Endothelial cell of umbilical vein (primary cell): ENCODE measurements around the gene SCAI. TPM values are rescaled to one million over a fixed set of nuclear protein-coding genes. Genes with fewer than 3 reads are reported as not detected.
"Not testable (repeated sequence)": the region's sequence is repeated elsewhere in the genome, so short reads cannot be mapped to it uniquely, and the experiment has no call there.

Experiments used
- BruUV-seq: library from RNA; stranded (reverse); fragments of 400-500 nt; replicated peaks from 2 replicates; lab custom pipeline; 2021; lab: Mats Ljungman, UMichigan
- CTCF ChIA-PET: fragments of 300-600, 350-600 bp; sonication (Branson Sonifier 250); formaldehyde crosslinking; loops from one replicate; lab custom pipeline; 2021; ENCODE audit warnings: antibody characterized with exemption, inconsistent platforms; lab: Charles Lee
- POLR2A ChIA-PET: fragments of 300-600, 350-600 bp; sonication (Branson Sonifier 250); formaldehyde crosslinking; loops from one replicate; lab custom pipeline; 2021; ENCODE audit warnings: antibody characterized with exemption, inconsistent platforms; lab: Charles Lee
- DNase-seq: peaks from one replicate; pipeline ENCODE4 v3.0.0-alpha.2; 2011; ENCODE audit warnings: low read depth, low spot score
- FAIRE-seq: peaks from 2 replicates; lab custom pipeline; 2011; peaks lifted over from hg19 to GRCh38; lab: Jason Lieb, UNC
- H2AFZ ChIP-seq: 2 replicates; pipeline ENCODE4 v1.6.0; 2012; ENCODE audit warnings: low read depth, low read length, control low read depth, inconsistent platforms
- H3K27ac ChIP-seq: 2 replicates; pipeline ENCODE4 v1.5.1; 2011; ENCODE audit warnings: low read depth, mild to moderate bottlenecking, control low read depth, low read length, moderate library complexity; ENCODE audit not compliant: insufficient read depth
- H3K27me3 ChIP-seq, 2 experiments: 2 replicates each; pipeline versions ENCODE4 v1.6.0 to v1.6.1; 2011; ENCODE audit warnings: low read length in 2 of 2, mixed read lengths in 1 of 2; ENCODE audit not compliant: control insufficient read depth in 2 of 2, insufficient read depth in 2 of 2
- H3K36me3 ChIP-seq, 2 experiments: 2 replicates in 1 of 2; 3 replicates in 1 of 2; pipeline ENCODE4 v1.5.1; 2011; ENCODE audit warnings: low read length in 2 of 2, mild to moderate bottlenecking in 1 of 2, moderate library complexity in 1 of 2; ENCODE audit not compliant: control insufficient read depth in 2 of 2, insufficient read depth in 2 of 2; ENCODE audit errors: extremely low read depth in 1 of 2
- H3K4me1 ChIP-seq: 3 replicates; pipeline ENCODE4 v1.5.1; 2011; ENCODE audit warnings: mild to moderate bottlenecking, low read length; ENCODE audit not compliant: control insufficient read depth, insufficient read depth; ENCODE audit errors: extremely low read depth
- H3K4me2 ChIP-seq: 2 replicates; pipeline ENCODE4 v1.6.1; 2011; ENCODE audit warnings: low read length, control low read depth, mixed read lengths; ENCODE audit not compliant: insufficient read depth
- H3K4me3 ChIP-seq, 3 experiments: fragments of 200-600 bp in 1 of 3; sonication (generic), shearing (Covaris generic) in 1 of 3; replicated peaks in 1 of 3; 2 replicates each; pipeline ENCODE4 v1.5.1; 2011 to 2016; ENCODE audit warnings: control low read depth in 3 of 3, low read length in 3 of 3, mild to moderate bottlenecking in 2 of 3, inconsistent platforms in 1 of 3, low read depth in 1 of 3, moderate library complexity in 1 of 3; ENCODE audit not compliant: insufficient read depth in 1 of 3
- H3K79me2 ChIP-seq: 2 replicates; pipeline ENCODE4 v1.6.0; 2012; ENCODE audit warnings: low read length, inconsistent platforms; ENCODE audit not compliant: control insufficient read depth, insufficient read depth
- H3K9ac ChIP-seq: replicated peaks from 2 replicates; pipeline ENCODE3; 2011; ENCODE audit warnings: low read length, control low read depth; ENCODE audit not compliant: insufficient read depth; ENCODE audit errors: extremely low read depth
- H3K9me1 ChIP-seq: replicated peaks from 3 replicates; pipeline ENCODE4 v1.6.0; 2011; ENCODE audit warnings: mild to moderate bottlenecking, low read length; ENCODE audit not compliant: control insufficient read depth, insufficient read depth; ENCODE audit errors: extremely low read depth
- H3K9me3 ChIP-seq: replicated peaks from 2 replicates; pipeline ENCODE4 v1.5.1; 2012; ENCODE audit warnings: low read length, inconsistent platforms; ENCODE audit not compliant: control insufficient read depth, insufficient read depth
- H4K20me1 ChIP-seq: replicated peaks from 2 replicates; pipeline ENCODE3; 2011; ENCODE audit warnings: mild to moderate bottlenecking, low read length; ENCODE audit not compliant: control insufficient read depth, insufficient read depth; ENCODE audit errors: extremely low read depth
- CTCF ChIP-seq, 2 donors: IDR thresholded peaks; 1 replicate in 1 of 2; 2 replicates in 1 of 2; pipeline ENCODE4 v1.5.1; 2011; ENCODE audit warnings: low read length in 2 of 2, mild to moderate bottlenecking in 2 of 2, moderate library complexity in 2 of 2, control low read depth in 1 of 2, inconsistent platforms in 1 of 2, low read depth in 1 of 2; ENCODE audit not compliant: insufficient read depth in 1 of 2; ENCODE audit errors: extremely low read depth in 1 of 2
- EZH2 ChIP-seq: IDR thresholded peaks from 2 replicates; pipeline ENCODE4 v1.6.1; 2012; ENCODE audit warnings: borderline replicate concordance, low read depth, mild to moderate bottlenecking, moderate library complexity, low read length, inconsistent platforms; ENCODE audit not compliant: severe bottlenecking
- FOS ChIP-seq: IDR thresholded peaks from 2 replicates; pipeline ENCODE4 v1.6.1; 2011; ENCODE audit warnings: mild to moderate bottlenecking, low read length, moderate library complexity, borderline replicate concordance; ENCODE audit not compliant: insufficient read depth
- GATA2 ChIP-seq: IDR thresholded peaks from 2 replicates; pipeline ENCODE4 v1.7.0; 2011; ENCODE audit warnings: low read depth, mild to moderate bottlenecking, moderate library complexity, mixed read lengths, low read length; ENCODE audit not compliant: insufficient read length, insufficient read depth
- JUN ChIP-seq: IDR thresholded peaks from 2 replicates; pipeline ENCODE4 v1.6.1; 2011; ENCODE audit warnings: borderline replicate concordance, low read depth; ENCODE audit not compliant: insufficient read length, insufficient read depth
- MYC ChIP-seq: IDR thresholded peaks from one replicate; pipeline ENCODE4 v1.6.1; 2011; ENCODE audit warnings: mild to moderate bottlenecking, low read depth, low read length
- POLR2A ChIP-seq: IDR thresholded peaks from 2 replicates; pipeline ENCODE4 v1.6.1; 2012; ENCODE audit warnings: low read depth, mild to moderate bottlenecking, control low read depth, low read length
- POLR2AphosphoS5 ChIP-seq: IDR thresholded peaks from 2 replicates; pipeline ENCODE4 v1.6.1; 2012; ENCODE audit warnings: low read depth, mild to moderate bottlenecking, control low read depth, low read length, moderate library complexity; ENCODE audit not compliant: insufficient read depth
- dilution Hi-C: fragments of 300-500 bp; cut with MboI; formaldehyde crosslinking; loops from one replicate; pipeline ENCODE4 v1.15.0; 2019; ENCODE audit warnings: low sequenced_read_pairs; ENCODE audit not compliant: extremely low pct_ligation_motif_present
- intact Hi-C: fragments of 100-400 bp; cut with micrococcal nuclease; formaldehyde crosslinking; loops from one replicate; pipeline ENCODE4 v1.10.0; 2022
- polyA plus RNA-seq, 4 experiments: library from polyadenylated mRNA; depleted of rRNA in 3 of 4; stranded (reverse) in 3 of 4; unstranded in 1 of 4; fragments of >200 nt; gene quantifications; 2 replicates each; pipeline versions ENCODE4 v1.2.1 to v1.2.3, GENCODE V29; 2011 to 2012; ENCODE audit warnings: missing spikeins in 1 of 4
- total RNA-seq: library from RNA; stranded (reverse); gene quantifications from 2 replicates; pipeline ENCODE4 v1.2.3, GENCODE V29; 2021
- TF ChIP-seq, protein P1 (sequence below): IDR thresholded peaks from 2 replicates; pipeline ENCODE4 v1.6.1; 2011; ENCODE audit not compliant: insufficient read depth, insufficient read length

SCAI gene
- total and polyA plus RNA-seq, 2 donors (not counting 3 experiments of a cell fraction or from before 2014, with no cell fraction given): 2.0 to 9.3 TPM

DNA sequence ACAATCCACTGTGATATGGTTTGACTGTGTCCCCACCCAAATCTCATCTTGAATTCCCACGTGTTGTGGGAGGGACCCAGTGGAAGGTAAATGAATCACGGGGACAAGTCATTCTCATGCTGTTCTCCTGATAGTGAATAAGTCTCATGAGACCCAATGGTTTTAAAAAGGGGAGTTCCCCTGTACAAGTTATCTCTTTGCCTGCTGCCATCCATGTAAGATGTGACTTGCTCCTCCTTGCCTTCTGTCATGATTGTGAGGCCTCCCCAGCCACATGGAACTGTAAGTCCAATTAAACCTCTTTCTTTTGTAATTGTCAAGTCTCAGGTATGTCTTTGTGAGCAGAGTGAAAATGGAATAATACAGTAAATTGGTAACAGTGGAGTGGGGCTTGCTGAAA, 62.5 kb downstream of the SCAI start:
- H3K9me1 ChIP-seq, DNase-seq, H4K20me1 ChIP-seq, POLR2A ChIA-PET, H3K36me3 ChIP-seq, H3K27ac ChIP-seq, CTCF ChIA-PET, H3K4me3 ChIP-seq, H3K27me3 ChIP-seq, dilution Hi-C loops, H3K4me1 ChIP-seq, H2AFZ ChIP-seq, BruUV-seq, intact Hi-C loops, H3K9me3 ChIP-seq, H3K9ac ChIP-seq, H3K79me2 ChIP-seq, FAIRE-seq, H3K4me2 ChIP-seq: not testable (repeated sequence)

DNA sequence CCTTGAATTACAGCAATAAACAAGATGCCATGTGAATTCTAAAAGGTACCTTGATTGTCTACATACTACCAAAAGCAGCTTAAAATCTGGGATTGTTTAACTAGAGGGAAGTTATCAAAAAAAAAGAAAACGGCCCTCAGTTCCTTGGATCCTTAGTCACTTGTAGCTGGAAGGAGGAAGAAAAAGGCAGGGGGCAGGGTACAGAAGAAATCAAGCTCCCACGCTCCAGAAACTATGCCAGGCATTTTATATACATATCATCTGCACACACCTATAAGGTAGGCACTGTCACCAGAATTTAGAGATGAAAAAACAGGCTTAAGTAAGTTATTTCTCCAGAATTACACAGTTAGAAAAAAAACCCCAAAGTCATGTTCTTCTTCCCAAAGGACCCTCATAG, 63.4 kb downstream of the SCAI start:
- TF ChIP-seq, protein P1, sequence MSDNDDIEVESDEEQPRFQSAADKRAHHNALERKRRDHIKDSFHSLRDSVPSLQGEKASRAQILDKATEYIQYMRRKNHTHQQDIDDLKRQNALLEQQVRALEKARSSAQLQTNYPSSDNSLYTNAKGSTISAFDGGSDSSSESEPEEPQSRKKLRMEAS: no peak
- TF ChIP-seq POLR2AphosphoS5: no peak
- no peak for TF ChIP-seq GATA2
- no peak for TF ChIP-seq CTCF (IDR thresholded peaks at IDR 0.05; ENCODE audit: extremely low read depth in 1 of 2, insufficient read depth in 1 of 2, low read depth in 1 of 2, low read length in 2 of 2)
- TF ChIP-seq FOS: no peak
- no peak for TF ChIP-seq MYC
- no peak for TF ChIP-seq EZH2
- TF ChIP-seq JUN: no peak
- TF ChIP-seq POLR2A: no peak
- H2AFZ ChIP-seq: no peak overlapping the region
- no TSS peak for BruUV-seq
- H3K27me3 ChIP-seq: no peaks in the 10 kb centered on the region
- CTCF ChIA-PET: no interaction called here
- H3K9me3 ChIP-seq: no peaks in the 10 kb centered on the region
- no peak overlapping the region for H3K4me3 ChIP-seq
- no peaks in the 10 kb centered on the region for H3K79me2 ChIP-seq
- H4K20me1 ChIP-seq: no peaks in the 10 kb centered on the region
- POLR2A ChIA-PET: no interaction called here
- H3K9me1 ChIP-seq: no peaks in the 10 kb centered on the region
- H3K4me2 ChIP-seq: no peak overlapping the region
- FAIRE-seq: no peak
- H3K36me3 ChIP-seq: no peaks in the 10 kb centered on the region
- dilution Hi-C loops: no loop called here
- no peak for DNase-seq
- intact Hi-C loops: no loop called here
- H3K4me1 ChIP-seq: peaks cover 5% of the 10 kb centered on the region
- H3K27ac ChIP-seq: no peak overlapping the region
- no peak overlapping the region for H3K9ac ChIP-seq
